ENCODE data around the gene NRN1. TPM values are rescaled to one million over a fixed set of nuclear protein-coding genes. Genes with fewer than 3 reads are reported as not detected.

The NRN1 gene
- total RNA-seq, 1 donor from 2014 or later: 0.82 TPM

GRCh38 chr6:5994234-5994998 lies 12.3 kb downstream of the NRN1 start:
- peaks cover 10% of the 10 kb centered on the region for H3K4me1 Mint-ChIP-seq (ENCODE audit: low read depth, unreplicated experiment)
- Histone ChIP-seq H3K27me3 (ENCODE audit: insufficient read depth, low read length) (peaks cover 73% of the 10 kb centered on the region), H3K4me2 (ENCODE audit: low read length) (peak overlapping the region; percentile 7), H3K4me1 (ENCODE audit: insufficient read depth, low read length) (peaks cover 13% of the 10 kb centered on the region), H2AFZ (ENCODE audit: low read depth, low read length) (no peak overlapping the region), H4K20me1 (ENCODE audit: insufficient read depth, low read length) (no peaks in the 10 kb centered on the region), H3K79me2 (ENCODE audit: insufficient read depth, low read length) (no peaks in the 10 kb centered on the region), H3K36me3 (ENCODE audit: insufficient read depth, low read length) (no peaks in the 10 kb centered on the region), H3K9ac (ENCODE audit: low read length) (no peak overlapping the region), H3K27ac (ENCODE audit: low read depth, low read length) (no peak overlapping the region), H3K9me3 (ENCODE audit: insufficient read depth, low read depth, low read length) (peaks cover 6% of the 10 kb centered on the region), H3K4me3 (ENCODE audit: insufficient read depth, low read depth, low read length) (no peak overlapping the region)
- no peak overlapping the region for H3K27ac Mint-ChIP-seq (ENCODE audit: unreplicated experiment)
- FAIRE-seq (no peak), DNase-seq (ENCODE audit: low read depth) (no peak)
- peaks cover 25% of the 10 kb centered on the region for H3K9me3 Mint-ChIP-seq (ENCODE audit: unreplicated experiment)
- H3K27me3 Mint-ChIP-seq (ENCODE audit: low read depth, unreplicated experiment): peaks cover 73% of the 10 kb centered on the region
- peaks cover 9% of the 10 kb centered on the region for H3K36me3 Mint-ChIP-seq (ENCODE audit: low read depth, unreplicated experiment)
- no peak for TF ChIP-seq EZH2 (IDR thresholded peaks at IDR 0.05; ENCODE audit: insufficient read depth, low read length)
- H3K4me3 Mint-ChIP-seq (ENCODE audit: unreplicated experiment): no peak overlapping the region

DNA sequence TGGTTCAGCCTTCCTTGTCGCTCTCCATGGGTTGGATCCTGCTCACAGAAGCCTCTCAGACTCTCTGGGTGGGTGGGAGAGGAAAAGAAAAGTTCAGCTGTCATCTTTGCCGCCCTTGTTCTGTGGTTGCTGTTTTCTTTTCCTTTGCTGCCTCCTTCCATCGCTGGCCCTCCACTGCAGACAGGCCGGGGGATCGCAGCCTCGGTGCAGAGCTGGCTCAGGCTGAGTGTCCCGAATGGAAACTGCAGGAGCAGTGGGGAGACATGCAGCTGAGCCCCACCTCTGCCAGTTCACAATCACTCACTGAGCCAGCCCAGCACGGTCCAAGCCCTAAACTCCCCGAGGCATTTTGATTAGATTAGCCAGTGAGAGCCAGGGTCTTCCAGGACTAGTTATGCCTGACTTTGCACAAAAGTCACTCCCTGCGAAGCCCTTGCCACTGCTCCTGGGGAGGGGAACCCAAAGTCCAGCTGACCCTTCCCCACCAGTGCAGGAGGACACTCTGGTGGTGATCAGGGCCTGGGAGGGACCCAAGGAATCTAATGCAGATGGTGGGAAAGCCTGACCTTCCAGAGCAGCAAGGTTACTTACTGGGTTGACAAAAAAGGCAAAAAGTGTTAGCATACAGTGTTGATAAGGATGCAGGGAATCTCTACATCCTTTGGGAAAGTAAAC lies 14.0 kb downstream of the NRN1 start:
- Histone ChIP-seq H2AFZ (ENCODE audit: low read depth, low read length) (no peak overlapping the region), H3K4me2 (ENCODE audit: low read length) (no peak overlapping the region), H3K27ac (ENCODE audit: low read depth, low read length) (no peak overlapping the region), H3K36me3 (ENCODE audit: insufficient read depth, low read length) (no peaks in the 10 kb centered on the region), H3K4me3 (ENCODE audit: insufficient read depth, low read depth, low read length) (no peak overlapping the region), H3K27me3 (ENCODE audit: insufficient read depth, low read length) (peaks cover 56% of the 10 kb centered on the region), H3K79me2 (ENCODE audit: insufficient read depth, low read length) (no peaks in the 10 kb centered on the region), H3K9me3 (ENCODE audit: insufficient read depth, low read depth, low read length) (peaks cover 7% of the 10 kb centered on the region), H3K9ac (ENCODE audit: low read length) (no peak overlapping the region), H4K20me1 (ENCODE audit: insufficient read depth, low read length) (no peaks in the 10 kb centered on the region), H3K4me1 (ENCODE audit: insufficient read depth, low read length) (peaks cover 4% of the 10 kb centered on the region)
- no peak for DNase-seq (ENCODE audit: low read depth)
- FAIRE-seq: no peak
- H3K4me3 Mint-ChIP-seq (ENCODE audit: unreplicated experiment): peak overlapping the region; percentile 34
- peaks cover 17% of the 10 kb centered on the region for H3K9me3 Mint-ChIP-seq (ENCODE audit: unreplicated experiment)
- peaks cover 7% of the 10 kb centered on the region for H3K36me3 Mint-ChIP-seq (ENCODE audit: low read depth, unreplicated experiment)
- peaks cover 71% of the 10 kb centered on the region for H3K27me3 Mint-ChIP-seq (ENCODE audit: low read depth, unreplicated experiment)
- H3K4me1 Mint-ChIP-seq (ENCODE audit: low read depth, unreplicated experiment): peaks cover 16% of the 10 kb centered on the region
- TF ChIP-seq EZH2 (IDR thresholded peaks at IDR 0.05; ENCODE audit: insufficient read depth, low read length) (no peak), CTCF (IDR thresholded peaks at IDR 0.05; ENCODE audit: insufficient read depth, low read depth, low read length) (no peak)
- no peak overlapping the region for H3K27ac Mint-ChIP-seq (ENCODE audit: unreplicated experiment)

- no peaks in the 10 kb centered on the region for H3K79me2 ChIP-seq (ENCODE audit: insufficient read depth, low read length)
- peaks cover 2% of the 10 kb centered on the region for H3K4me1 ChIP-seq (ENCODE audit: insufficient read depth, low read length)
- Mint-ChIP-seq H3K36me3 (ENCODE audit: low read depth, unreplicated experiment) (peaks cover 5% of the 10 kb centered on the region), H3K9me3 (ENCODE audit: unreplicated experiment) (peaks cover 10% of the 10 kb centered on the region), H3K27me3 (ENCODE audit: low read depth, unreplicated experiment) (peaks cover 62% of the 10 kb centered on the region), H3K4me1 (ENCODE audit: low read depth, unreplicated experiment) (peaks cover 16% of the 10 kb centered on the region), H3K4me3 (ENCODE audit: unreplicated experiment) (no peak overlapping the region), H3K27ac (ENCODE audit: unreplicated experiment) (peak overlapping the region; percentile 13)
- DNase-seq (ENCODE audit: low read depth) (no peak), FAIRE-seq (peak; percentile 65)
- no peak overlapping the region for H3K27ac ChIP-seq (ENCODE audit: low read depth, low read length)
- no peak overlapping the region for H3K4me3 ChIP-seq (ENCODE audit: insufficient read depth, low read depth, low read length)
- no peak overlapping the region for H2AFZ ChIP-seq (ENCODE audit: low read depth, low read length)
- peaks cover 7% of the 10 kb centered on the region for H3K9me3 ChIP-seq (ENCODE audit: insufficient read depth, low read depth, low read length)
- H3K27me3 ChIP-seq (ENCODE audit: insufficient read depth, low read length): peaks cover 40% of the 10 kb centered on the region
- H3K36me3 ChIP-seq (ENCODE audit: insufficient read depth, low read length): no peaks in the 10 kb centered on the region
- no peak overlapping the region for H3K9ac ChIP-seq (ENCODE audit: low read length)
- H3K4me2 ChIP-seq (ENCODE audit: low read length): no peak overlapping the region
- no peak for TF ChIP-seq CTCF (IDR thresholded peaks at IDR 0.05; ENCODE audit: insufficient read depth, low read depth, low read length)
- TF ChIP-seq EZH2 (IDR thresholded peaks at IDR 0.05; ENCODE audit: insufficient read depth, low read length): no peak
- no peaks in the 10 kb centered on the region for H4K20me1 ChIP-seq (ENCODE audit: insufficient read depth, low read length)
Measured at GRCh38 chr6:5990786-5991185, 15.9 kb downstream of the NRN1 start.
